ENCODE data around the gene SRSF6. TPM values are rescaled to one million over a fixed set of nuclear protein-coding genes. Genes with fewer than 3 reads are reported as not detected.

The SRSF6 gene
- 59.4 and 68.1 TPM in 2 replicates for total RNA-seq

DNA sequence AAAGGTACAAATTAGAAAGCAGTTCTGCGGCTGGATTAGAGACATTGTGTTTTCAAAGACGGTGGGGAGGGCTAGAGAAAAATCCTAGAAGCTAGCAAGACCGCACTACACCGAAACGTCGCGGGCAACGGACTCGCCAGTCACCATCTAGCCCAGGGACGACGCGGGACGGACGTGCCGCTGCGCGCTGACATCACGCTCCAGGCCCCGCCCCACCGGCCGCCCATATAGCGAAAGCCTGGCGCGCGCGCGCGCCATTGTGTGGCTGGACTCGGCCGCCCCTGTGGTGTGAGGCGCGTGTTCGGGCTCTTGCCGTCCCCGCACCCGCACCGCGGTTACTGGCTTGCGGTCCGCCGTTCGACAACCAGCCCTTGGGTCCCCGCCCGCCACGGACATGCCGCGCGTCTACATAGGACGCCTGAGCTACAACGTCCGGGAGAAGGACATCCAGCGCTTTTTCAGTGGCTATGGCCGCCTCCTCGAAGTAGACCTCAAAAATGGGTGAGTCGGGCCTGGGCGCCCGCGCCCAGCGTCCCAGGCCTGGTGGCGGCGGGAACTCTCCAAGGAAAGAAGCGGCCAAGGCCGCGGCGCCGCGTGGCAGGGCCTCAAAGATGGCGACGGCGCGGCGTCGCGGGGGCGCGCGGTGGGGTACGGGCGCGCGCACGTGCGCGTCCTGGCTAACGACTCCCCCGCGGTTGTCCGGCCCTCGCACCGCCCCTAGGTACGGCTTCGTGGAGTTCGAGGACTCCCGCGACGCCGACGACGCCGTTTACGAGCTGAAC lies at the start of gene SRSF6:
TSS of gene SRSF6 (plus strand) at position 257 of the 782 bp plus-strand sequence. CDS start at position 395, 138 bp downstream.
- H3K36me3 ChIP-seq (ENCODE audit: control insufficient read depth, insufficient read depth, low read length): peaks cover 2% of the 10 kb centered on the region
- DNase-seq (ENCODE audit: low read depth): peak; percentile 28
- H3K27me3 ChIP-seq (ENCODE audit: control insufficient read depth, insufficient read depth, low read length): no peaks in the 10 kb centered on the region
- peak within 1 kb of the TSS; percentile 86 for H3K4me3 ChIP-seq (ENCODE audit: low read depth, low read length)
- TF ChIP-seq, protein P1, sequence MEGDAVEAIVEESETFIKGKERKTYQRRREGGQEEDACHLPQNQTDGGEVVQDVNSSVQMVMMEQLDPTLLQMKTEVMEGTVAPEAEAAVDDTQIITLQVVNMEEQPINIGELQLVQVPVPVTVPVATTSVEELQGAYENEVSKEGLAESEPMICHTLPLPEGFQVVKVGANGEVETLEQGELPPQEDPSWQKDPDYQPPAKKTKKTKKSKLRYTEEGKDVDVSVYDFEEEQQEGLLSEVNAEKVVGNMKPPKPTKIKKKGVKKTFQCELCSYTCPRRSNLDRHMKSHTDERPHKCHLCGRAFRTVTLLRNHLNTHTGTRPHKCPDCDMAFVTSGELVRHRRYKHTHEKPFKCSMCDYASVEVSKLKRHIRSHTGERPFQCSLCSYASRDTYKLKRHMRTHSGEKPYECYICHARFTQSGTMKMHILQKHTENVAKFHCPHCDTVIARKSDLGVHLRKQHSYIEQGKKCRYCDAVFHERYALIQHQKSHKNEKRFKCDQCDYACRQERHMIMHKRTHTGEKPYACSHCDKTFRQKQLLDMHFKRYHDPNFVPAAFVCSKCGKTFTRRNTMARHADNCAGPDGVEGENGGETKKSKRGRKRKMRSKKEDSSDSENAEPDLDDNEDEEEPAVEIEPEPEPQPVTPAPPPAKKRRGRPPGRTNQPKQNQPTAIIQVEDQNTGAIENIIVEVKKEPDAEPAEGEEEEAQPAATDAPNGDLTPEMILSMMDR (IDR thresholded peaks at IDR 0.05; ENCODE audit: insufficient read depth, low read length, poor library complexity, severe bottlenecking): no peak

DNA sequence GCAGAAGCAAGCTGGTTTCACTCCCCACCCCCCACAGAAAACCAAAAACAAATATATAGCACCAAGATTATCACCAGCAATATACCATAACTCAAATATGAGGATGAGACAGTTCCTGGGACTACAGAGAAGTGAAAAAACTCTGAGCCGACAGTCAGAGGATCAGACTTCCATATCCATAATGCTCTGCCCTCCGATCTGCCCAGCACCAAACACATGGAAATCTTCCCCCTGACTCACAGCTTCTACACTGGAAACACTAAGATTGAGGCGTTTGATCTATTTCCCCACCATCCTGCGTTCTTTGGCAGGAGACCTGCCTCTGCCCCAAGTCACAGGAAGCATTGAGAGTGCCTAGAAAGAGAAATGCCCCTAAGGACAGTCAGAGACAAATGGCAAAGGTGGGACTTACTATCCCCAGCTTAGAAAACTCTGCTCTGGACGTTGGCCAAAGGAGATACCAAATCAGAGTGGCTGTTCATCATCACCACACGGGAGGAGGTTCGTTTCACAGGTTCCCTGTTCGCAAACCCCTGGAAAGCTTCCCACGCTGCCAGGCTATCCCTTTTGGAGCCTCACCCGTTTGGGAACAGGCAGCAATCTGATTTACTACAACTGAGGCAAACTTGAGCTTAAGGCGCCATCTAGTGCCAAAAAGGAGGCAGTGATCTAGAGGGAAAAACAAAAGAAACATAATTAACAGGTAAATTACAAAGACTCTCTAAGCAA lies 48.7 kb upstream of the SRSF6 start:
- TF ChIP-seq, protein P1 (IDR thresholded peaks at IDR 0.05; ENCODE audit: insufficient read depth, low read length, poor library complexity, severe bottlenecking): peak; percentile 67
- H3K27me3 ChIP-seq (ENCODE audit: control insufficient read depth, insufficient read depth, low read length): no peaks in the 10 kb centered on the region
- no peak overlapping the region for H3K4me3 ChIP-seq (ENCODE audit: low read depth, low read length)
- no peaks in the 10 kb centered on the region for H3K36me3 ChIP-seq (ENCODE audit: control insufficient read depth, insufficient read depth, low read length)
- no peak for DNase-seq (ENCODE audit: low read depth)

DNA sequence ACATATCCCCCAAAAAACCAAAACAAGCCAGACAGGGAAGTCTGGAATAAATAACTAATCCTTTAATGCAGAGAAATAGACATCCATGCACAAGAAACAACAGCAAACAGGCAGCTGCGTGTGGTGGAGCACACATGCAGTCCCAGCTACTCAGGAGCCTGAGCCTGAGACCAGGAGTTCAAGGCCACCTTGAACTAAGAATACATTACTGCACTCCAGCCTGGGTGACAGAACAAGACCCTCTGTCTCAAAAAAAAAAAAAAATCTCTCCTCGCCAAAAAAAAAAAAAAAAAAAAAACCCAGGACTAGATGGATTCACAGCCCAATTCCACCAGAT lies 48.2 kb upstream of the SRSF6 start:
- no peak for DNase-seq (ENCODE audit: low read depth)
- H3K36me3 ChIP-seq (ENCODE audit: control insufficient read depth, insufficient read depth, low read length): no peaks in the 10 kb centered on the region
- no peaks in the 10 kb centered on the region for H3K27me3 ChIP-seq (ENCODE audit: control insufficient read depth, insufficient read depth, low read length)
- H3K4me3 ChIP-seq (ENCODE audit: low read depth, low read length): no peak overlapping the region
- TF ChIP-seq, protein P1 (IDR thresholded peaks at IDR 0.05; ENCODE audit: insufficient read depth, low read length, poor library complexity, severe bottlenecking): no peak

DNA sequence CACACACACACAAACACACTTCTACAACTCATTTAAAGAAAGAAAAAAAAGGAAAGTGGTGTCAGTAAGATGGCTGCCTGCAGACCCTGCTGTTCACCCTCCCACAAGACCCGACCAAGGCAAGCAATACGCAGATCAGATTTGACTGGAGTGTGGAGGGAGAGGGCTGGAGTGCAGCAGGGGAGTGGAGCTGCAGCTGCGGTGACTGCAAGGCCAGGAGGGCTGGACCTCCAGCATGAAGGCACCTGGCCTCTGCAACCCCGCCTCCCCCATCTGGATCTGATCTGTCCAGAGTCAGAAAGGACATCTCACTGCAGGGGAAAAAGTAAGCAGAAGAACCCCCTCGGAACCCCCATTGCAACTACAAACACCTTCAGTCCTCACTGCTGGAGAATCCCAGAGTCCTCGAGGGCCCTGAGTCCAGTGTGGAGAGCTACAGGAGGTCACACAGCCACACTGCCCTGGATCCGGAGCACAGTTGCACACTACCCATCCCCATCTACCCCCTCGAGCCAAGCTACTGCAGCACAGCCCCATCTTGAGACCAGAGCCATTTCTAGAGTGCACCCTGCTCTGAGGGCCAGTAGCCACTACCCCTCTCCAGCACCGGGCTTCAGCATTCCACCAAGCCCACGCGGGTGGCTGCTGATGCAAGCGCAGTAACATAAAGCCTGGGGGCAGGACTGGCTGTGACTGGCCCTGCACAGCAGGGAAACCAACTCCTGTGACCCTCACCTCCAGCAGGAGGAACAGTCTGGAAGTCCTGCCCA lies 41.9 kb upstream of the SRSF6 start:
- no peaks in the 10 kb centered on the region for H3K27me3 ChIP-seq (ENCODE audit: control insufficient read depth, insufficient read depth, low read length)
- H3K4me3 ChIP-seq (ENCODE audit: low read depth, low read length): no peak overlapping the region
- no peak for DNase-seq (ENCODE audit: low read depth)
- TF ChIP-seq, protein P1 (IDR thresholded peaks at IDR 0.05; ENCODE audit: insufficient read depth, low read length, poor library complexity, severe bottlenecking): no peak
- no peaks in the 10 kb centered on the region for H3K36me3 ChIP-seq (ENCODE audit: control insufficient read depth, insufficient read depth, low read length)

DNA sequence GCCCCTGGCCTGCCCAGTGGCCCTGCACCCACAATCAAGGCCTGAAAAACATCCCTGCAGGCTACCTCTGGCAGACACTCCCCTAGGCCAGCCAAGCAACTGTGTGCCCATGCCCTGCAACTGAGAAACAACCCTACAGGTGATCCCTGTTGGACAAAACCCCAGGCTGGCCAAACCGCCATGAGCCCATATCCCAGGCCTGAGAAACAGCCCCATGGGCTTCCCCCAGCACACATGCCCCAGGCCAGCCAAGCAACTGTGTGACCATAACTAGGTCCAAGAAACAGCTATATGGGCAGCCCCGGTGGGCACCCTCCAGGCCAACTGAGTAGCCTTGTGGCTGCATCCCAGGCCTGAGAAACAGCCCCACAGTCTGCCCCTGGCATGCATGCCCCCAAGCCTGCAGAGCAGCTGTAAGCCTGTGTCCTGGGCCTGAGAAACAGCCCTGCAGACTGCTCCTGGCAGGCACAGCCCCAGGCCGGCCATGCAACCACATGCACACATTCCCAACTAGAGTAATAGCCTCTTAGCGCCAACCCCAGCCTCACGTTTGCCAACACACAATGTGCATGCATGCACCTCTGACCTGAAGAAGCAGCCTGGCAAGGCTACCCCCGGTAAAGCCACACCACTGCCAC lies 41.0 kb upstream of the SRSF6 start:
- TF ChIP-seq, protein P1 (IDR thresholded peaks at IDR 0.05; ENCODE audit: insufficient read depth, low read length, poor library complexity, severe bottlenecking): no peak
- Histone ChIP-seq H3K27me3 (ENCODE audit: control insufficient read depth, insufficient read depth, low read length) (no peaks in the 10 kb centered on the region), H3K4me3 (ENCODE audit: low read depth, low read length) (no peak overlapping the region), H3K36me3 (ENCODE audit: control insufficient read depth, insufficient read depth, low read length) (no peaks in the 10 kb centered on the region)
- no peak for DNase-seq (ENCODE audit: low read depth)
